GM18526 (cell line): ENCODE measurements around the gene ZBTB3.

Source experiments
- POLR2A ChIP-seq: IDR thresholded peaks from 3 replicates; pipeline ENCODE4 v1.6.1; 2011; ENCODE audit not compliant: insufficient read length; ENCODE audit errors: extremely low read depth

Gene ZBTB3

DNA sequence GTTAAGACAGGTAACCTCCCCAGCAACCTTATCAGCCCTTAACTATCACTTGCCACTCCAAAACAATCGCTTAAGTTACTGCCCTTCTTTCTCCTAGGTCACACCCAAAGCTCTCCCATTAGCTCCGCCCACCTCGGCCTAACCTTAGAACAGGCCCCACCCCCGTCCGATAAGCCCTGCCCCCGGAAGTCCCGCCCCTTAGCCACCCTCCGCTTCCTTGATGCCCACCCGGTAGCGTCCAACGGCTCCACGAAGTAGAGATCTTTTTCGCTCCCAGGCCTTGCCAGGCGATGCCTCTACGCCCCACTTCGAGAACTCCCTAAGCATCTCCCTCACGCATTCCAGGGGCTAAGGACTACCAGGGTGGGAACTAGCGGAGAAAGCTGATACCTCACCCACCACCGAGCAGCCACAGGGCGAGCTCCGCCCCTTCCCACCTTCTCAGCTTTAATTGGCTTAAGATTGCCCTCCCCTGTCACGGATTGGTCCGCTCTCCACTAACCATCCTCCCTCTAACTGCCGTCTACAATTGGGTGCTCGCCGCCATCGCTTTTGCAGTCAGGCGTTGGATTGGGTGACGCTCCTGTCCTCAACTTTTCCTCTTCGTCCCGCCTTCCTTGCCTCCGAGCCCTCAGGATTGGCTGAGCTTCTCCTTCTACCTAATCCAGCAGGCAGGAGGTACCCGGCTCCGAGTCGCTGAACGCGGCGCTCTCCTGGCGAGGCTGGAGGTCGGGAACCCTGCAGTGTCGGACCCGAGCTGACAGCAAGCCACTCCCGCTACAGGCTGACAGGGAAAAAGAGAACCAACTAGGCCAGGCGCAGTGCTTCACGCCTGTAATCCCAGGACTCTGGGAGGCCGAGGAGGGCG, at the start of gene ZBTB3:
Gene ZBTB3 (minus strand): TSS at position 425 of the 868 bp plus-strand sequence. CDS start 496 bp downstream, outside the sequence.
- peak; percentile 65 for TF ChIP-seq POLR2A

DNA sequence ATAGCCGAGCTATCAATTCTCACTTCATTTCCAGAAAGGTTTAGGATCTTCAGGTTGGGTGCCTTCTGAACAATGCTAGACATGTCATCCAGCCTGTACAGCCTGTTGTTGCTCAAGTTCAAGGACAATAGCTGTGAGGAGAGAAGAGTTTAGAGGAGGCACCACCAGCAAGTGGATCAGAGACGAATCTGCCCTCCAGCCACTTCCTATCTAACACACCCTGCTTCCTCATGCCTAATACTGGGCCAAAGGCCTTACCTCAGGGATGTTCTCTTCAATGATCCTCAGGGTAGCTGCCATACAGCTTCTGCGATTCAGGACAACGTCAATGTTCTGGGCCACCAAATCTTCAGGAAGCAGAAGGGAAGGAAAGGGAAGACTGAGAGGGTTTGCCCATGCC, 47.1 kb upstream of the ZBTB3 start:
- no peak for TF ChIP-seq POLR2A

DNA sequence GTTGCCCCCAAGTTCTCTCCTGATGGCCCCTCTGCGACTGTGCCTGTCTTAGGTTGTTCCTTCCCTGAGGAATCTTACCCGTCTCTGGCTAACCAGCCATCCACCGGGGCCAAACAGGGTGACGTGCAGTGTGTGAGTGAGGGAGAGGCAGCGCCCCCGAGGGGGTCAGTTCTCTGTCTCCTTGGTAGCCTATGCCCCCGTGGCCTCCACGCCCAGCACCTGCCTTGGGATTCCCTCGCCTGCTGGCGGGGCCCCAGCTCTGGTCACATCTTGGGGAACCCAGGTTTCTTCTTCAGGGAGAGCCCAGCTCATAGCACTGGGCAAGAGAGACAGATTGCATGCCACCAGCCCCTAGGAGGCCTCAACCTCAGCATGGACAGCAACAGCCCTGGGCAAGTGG, 45.5 kb upstream of the ZBTB3 start:
- no peak for TF ChIP-seq POLR2A

DNA sequence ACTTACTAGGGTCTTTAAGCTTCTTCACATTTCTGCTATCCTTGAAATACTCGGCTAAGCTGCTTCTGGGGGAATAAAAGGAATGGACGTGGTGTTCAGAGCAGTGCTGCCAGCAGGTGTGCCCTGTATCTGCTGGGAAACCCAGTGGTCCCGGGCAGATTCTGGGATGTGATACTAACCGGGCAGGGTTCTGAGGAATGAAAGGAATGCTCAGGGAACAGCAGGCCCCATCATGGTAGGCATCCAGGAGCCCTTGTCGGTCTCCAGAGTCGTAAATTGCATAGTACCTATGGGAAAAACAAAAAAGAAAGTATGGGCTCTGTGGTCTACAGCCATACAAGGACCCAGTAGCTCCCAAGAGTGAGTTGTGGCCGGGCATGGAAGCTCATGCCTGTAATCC, 42.3 kb upstream of the ZBTB3 start:
- no peak for TF ChIP-seq POLR2A

DNA sequence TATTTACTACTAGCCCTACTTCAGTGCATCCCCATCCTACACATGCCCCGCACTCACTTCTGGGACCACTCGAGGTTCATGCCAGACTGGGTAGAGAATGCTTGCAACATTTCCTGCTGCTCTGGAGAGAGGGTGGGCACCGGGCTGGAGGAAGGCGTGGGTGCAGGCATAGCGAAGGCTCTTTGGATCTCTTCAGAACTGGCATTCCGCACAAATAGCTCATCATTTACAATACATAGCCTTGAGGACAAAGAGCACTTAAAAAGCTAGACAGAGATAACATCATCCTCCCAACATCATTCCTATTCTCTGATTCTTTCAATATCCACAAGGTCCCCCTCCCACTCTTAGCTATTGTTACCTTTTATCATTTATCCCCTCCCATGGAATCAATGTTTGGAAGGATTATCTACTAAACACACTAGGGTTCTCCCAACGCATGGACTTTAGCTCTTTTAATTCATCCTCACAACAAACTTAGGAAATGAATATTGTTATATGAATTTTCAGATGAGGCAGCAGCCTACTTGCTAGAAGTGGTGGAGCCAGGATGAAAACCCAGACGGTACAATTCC, 40.3 kb upstream of the ZBTB3 start:
- no peak for TF ChIP-seq POLR2A

DNA sequence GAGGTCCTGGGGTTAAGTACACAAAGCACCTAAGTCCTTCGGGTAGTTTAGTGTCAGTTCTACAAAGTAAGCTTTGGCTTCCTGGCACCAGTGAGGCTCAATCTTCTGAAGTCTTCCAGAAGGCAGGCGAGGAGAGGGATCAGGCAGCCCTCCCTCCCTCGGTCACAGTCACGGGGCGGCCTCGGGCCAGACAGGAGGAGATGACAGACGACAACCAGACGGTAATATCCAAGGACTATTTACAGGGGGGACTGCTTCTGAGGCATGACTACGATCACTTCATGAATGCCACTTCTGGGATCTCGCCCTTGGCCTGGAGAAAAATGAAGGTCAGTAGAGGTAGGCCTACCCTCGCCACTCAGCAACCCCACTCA, 38.2 kb upstream of the ZBTB3 start:
- TF ChIP-seq POLR2A = no peak

DNA sequence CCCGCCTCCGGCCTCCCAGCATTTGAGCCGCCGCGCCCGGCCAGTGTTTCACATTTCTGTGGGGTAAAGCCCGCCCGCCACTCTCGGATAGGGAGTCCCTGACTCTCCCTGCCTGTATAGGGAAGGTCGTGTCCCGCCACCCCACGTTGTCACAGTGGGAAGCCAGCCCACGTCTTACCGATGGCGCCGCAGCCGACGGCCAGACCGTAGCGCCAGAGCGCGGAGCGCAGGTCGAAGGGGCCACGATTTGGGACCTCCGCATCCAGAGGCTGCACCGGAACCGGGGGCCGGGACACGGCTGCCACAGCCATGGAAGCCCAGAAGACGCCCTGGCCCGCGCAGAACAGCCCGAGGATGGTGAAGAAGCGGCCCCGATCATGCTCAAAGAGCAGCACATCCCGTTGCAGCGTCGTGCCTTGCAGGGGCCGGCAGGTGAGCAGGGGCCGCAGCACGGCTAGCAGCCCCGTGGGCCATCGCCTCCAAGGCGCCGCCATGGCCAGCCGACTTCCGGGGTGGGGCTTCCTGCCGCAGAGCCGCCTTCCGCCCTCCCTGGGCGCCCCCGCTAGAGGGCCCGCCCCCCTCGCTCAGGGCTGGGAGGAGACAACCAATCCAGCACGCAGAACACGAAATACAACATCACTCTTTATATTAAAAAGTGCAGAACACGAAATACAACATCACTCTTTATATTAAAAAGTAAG, 37.7 kb upstream of the ZBTB3 start, which contains the start of gene TMEM223:
Gene TMEM223 (minus strand): TSS at position 506 of the 701 bp plus-strand sequence. CDS start 12 bp downstream, at position 494.
- peak; percentile 95 for TF ChIP-seq POLR2A

DNA sequence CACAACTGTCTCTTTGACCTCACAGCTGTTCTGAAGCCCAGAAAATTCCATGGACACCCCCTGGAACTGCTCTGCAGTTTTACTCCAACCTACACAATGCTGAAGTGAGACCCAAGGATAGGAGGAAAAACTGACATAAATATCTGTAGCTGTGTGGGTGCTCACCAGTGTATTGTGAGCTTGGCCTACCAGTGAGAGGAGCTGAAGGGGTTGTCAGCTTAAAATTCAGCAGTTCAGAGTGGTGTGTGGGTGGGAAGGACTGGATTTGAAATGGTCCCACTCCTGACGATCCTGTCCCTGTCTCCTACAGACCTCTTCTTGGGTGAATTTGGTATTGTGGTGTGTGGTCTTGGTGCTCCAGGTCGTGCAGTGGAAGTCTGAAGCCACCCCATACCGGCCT, 35.6 kb upstream of the ZBTB3 start:
- no peak for TF ChIP-seq POLR2A

DNA sequence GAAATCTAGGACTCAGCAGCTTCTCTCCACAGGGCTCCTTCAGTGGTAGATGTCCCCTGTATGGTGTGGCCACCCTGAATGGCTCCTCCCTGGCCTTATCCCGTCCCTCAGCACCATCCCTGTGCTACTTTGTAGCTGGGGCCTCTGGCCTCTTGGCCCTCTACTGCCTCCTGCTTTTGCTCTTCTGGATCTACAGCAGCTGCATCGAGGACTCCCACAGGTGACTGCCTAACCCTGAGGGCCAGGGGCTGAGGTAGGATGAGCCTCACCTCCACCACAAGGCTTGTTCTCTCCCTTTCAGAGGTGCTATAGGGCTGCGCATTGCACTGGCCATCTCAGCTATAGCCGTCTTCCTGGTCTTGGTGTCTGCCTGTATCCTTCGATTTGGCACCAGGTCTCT, 35.0 kb upstream of the ZBTB3 start:
- no peak for TF ChIP-seq POLR2A

DNA sequence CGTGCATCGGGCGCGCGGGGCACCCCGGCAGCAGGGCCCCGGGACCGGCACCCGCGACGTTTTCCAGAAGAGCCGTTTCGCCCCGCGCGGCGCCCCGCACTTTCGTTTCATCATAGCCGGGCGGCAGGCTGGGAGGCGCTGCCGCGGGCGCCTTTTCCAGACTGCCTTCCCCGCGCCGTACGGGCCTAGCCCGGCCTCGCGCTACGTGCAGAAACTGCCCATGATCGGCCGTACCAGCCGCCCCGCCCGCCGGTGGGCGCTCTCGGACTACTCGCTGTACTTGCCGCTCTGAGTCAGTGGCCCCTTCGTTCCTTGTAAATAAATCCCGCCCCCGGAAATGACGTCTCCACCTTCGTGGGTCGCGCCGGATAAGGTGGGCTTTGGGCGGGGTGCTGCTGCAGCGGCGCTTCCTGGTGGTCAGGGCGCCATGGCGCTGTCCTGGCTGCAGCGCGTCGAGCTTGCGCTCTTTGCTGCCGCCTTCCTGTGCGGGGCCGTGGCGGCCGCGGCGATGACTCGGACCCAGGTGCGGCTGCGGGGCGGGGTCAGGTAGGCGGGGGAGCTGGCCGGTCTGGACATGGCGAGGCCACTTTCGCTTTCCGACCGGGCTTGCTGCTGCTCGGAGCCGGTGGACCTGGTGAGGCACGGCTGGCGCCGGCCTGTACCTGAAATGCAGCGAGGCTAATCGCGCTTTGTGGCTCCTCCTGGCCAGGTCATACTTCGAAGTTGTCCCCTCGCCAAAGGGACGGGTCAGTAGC, 33.2 kb upstream of the ZBTB3 start, which contains the start of gene TMEM179B:
Gene TMEM179B (plus strand): TSS at position 398 of the 755 bp plus-strand sequence. CDS start 30 bp downstream, at position 428.
- TF ChIP-seq POLR2A = peak; percentile 98

DNA sequence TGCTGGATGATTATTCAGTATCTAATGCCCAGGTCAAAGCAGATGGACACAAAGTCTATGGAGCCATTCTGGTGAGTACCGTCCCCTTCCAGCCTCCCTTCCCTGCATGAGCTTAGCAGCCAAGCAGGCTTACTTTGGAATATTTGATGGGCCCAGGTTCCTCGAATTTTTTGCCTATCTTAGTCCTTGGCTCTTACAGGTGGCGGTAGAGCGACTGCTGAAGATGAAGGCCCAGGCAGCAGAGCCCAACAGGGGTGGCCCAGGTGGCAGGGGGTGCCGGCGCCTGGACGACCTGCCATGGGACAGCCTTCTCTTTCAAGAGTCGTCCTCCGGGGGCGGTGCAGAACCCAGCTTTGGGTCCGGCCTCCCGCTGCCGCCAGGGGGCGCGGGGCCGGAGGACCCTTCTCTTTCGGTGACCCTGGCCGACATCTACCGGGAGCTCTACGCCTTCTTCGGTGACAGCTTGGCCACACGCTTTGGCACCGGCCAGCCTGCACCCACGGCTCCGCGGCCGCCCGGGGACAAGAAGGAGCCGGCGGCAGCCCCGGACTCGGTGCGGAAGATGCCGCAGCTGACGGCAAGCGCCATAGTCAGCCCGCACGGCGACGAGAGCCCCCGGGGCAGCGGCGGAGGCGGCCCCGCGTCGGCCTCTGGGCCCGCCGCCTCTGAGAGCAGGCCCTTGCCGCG, 32.5 kb upstream of the ZBTB3 start:
- no peak for TF ChIP-seq POLR2A

DNA sequence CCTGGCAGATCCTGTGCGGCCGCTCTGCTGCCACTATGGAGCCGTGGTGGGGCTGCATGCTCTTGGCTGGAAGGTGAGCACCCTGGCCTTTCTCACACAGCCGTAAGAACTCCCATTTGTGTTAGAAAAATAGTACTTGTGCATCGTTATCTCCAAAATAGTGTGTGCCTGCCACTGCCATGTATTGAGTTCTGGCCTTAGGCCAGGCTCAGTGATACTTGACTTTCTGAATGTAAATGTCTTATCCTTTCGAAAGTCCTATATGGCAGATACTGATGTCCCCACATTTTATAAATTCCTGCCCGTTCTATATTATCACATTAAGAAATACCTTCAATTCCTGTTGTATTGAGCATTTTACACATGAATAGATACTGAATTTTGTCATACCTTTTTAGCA, 28.8 kb upstream of the ZBTB3 start:
- no peak for TF ChIP-seq POLR2A

DNA sequence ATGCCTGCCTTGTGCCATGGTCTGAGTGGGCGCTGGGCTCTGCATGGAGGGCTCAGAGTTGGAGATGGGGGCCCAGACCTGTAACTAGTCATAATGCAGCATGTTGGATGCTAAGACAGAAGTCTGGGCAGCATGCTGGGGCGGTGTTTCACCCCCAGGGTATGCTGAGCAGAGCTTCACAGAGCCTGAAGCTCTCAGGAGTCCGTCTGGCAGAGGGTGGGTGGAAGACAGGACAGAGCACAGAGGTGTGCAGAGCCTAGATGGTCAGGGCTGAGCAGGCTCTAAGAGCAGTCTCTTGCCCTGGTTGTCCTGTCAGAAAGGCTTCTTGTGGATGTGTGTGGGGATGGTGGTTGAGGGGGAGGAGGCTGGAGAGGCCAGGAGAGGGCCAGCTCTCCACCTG, 24.5 kb upstream of the ZBTB3 start:
- TF ChIP-seq POLR2A = no peak

DNA sequence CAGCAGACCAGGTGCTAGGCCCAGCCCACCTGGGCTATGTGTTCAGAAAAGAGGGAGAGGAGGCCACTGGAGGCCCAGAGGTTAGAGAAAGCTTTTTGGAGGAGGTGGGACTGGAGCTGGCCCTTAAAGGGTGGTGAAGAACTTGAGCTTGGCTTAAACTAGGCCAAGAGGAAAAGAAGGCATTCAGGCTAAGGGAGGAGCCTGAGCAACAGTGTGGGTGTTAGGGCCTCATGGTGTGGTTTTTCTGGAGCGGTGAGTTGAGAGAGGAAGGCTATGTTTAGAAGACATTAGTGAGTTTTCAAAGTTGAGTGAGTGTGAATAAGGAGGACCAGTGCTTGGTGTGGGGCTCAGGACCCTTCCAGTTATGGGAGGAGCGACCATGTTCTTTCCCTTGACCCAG, 23.4 kb upstream of the ZBTB3 start:
- no peak for TF ChIP-seq POLR2A
